ENCODE data around the gene CST7.

The CST7 gene

DNA sequence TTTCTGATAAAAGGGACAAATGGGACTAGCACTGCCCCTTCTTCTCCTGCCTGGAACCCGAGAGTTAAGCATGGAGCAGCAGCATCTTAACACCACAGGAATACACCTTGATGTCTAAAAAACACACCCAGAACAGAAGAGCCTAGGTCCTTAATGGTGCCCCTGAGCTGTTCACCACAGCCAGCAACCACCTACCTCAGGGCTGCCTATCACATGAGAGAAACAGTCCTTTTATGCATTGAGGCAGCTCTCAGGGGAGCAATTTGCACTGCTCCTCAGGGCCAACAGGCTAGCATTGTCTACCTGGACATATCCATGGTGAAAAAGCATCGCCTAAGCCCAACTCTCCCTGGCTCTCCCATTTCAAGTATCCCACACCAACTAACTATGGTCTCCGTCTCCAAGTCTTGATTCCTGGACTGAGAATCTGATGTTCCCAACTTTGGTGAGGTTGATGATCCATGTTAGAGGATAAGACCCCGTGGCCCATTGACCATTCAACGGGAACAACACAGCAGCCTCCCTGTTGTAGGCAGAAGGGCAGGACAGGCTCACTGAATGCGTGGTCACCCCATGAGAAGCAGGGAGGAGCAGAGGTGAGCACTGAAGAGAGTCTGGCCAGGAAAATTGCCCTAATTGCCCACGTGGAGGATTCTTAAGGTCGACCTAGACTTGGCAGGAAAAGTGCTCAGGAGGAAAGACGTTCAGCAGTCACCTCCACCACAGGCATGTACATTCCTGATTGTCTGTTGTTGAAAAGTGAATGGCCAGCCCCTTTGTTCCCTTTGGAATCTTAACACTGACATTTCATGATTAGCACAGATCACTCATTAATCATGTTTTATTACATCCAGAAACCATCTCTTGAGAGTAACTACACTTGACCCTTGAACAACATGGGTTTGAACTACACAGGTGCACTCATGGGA is 47.6 kb downstream of the CST7 start:
- H3K79me2 ChIP-seq (ENCODE audit: insufficient read depth, low read length): peaks cover 8% of the 10 kb centered on the region
- no peak for DNase-seq
- no peak overlapping the region for H3K4me2 ChIP-seq (ENCODE audit: insufficient read depth, low read length)
- H3K4me1 ChIP-seq (ENCODE audit: insufficient read depth, low read length): peaks cover 25% of the 10 kb centered on the region
- H3K36me3 ChIP-seq (ENCODE audit: insufficient read depth, low read length): no peaks in the 10 kb centered on the region; the same call in 1 of the 2 replicates
- H3K27ac ChIP-seq (ENCODE audit: low read length): no peak overlapping the region
- no peak overlapping the region for H3K9ac ChIP-seq (ENCODE audit: low read depth, low read length)
- H3K9me3 ChIP-seq (ENCODE audit: insufficient read depth, low read length, severe bottlenecking): no peaks in the 10 kb centered on the region
- H2AFZ ChIP-seq (ENCODE audit: low read depth, low read length): no peak overlapping the region
- TF ChIP-seq CTCF (IDR thresholded peaks at IDR 0.05; ENCODE audit: borderline replicate concordance, extremely low read depth, low read length, poor library complexity, severe bottlenecking): no peak
- H4K20me1 ChIP-seq (ENCODE audit: insufficient read depth, low read length): no peaks in the 10 kb centered on the region
- no peak for ATAC-seq (ENCODE audit: insufficient read depth, low read depth)
- no peak overlapping the region for H3K4me3 ChIP-seq (ENCODE audit: low read depth in 1 of 2, low read length in 2 of 2)
- H3K27me3 ChIP-seq (ENCODE audit: insufficient read depth, low read length, poor library complexity): no peaks in the 10 kb centered on the region

GRCh38 chr20:24998121-24998520 is 49.1 kb downstream of the CST7 start:
- ATAC-seq (ENCODE audit: insufficient read depth, low read depth): no peak
- no peaks in the 10 kb centered on the region for H4K20me1 ChIP-seq (ENCODE audit: insufficient read depth, low read length)
- H3K9ac ChIP-seq (ENCODE audit: low read depth, low read length): no peak overlapping the region
- no peaks in the 10 kb centered on the region for H3K27me3 ChIP-seq (ENCODE audit: insufficient read depth, low read length, poor library complexity)
- DNase-seq: no peak
- no peak overlapping the region for H3K4me2 ChIP-seq (ENCODE audit: insufficient read depth, low read length)
- H2AFZ ChIP-seq (ENCODE audit: low read depth, low read length): no peak overlapping the region
- peaks cover 18% of the 10 kb centered on the region for H3K4me1 ChIP-seq (ENCODE audit: insufficient read depth, low read length)
- H3K79me2 ChIP-seq (ENCODE audit: insufficient read depth, low read length): no peaks in the 10 kb centered on the region
- H3K4me3 ChIP-seq (ENCODE audit: low read depth in 1 of 2, low read length in 2 of 2): no peak overlapping the region
- no peak overlapping the region for H3K27ac ChIP-seq (ENCODE audit: low read length)
- H3K36me3 ChIP-seq (ENCODE audit: insufficient read depth, low read length): 0 out of 2 replicates have a peak, but pooled peaks cover 2% of the 10 kb centered on the region
- TF ChIP-seq CTCF (IDR thresholded peaks at IDR 0.05; ENCODE audit: borderline replicate concordance, extremely low read depth, low read length, poor library complexity, severe bottlenecking): no peak
- no peak for TF ChIP-seq EZH2 (IDR thresholded peaks at IDR 0.05; ENCODE audit: borderline replicate concordance, low read depth, low read length, severe bottlenecking)
- no peaks in the 10 kb centered on the region for H3K9me3 ChIP-seq (ENCODE audit: insufficient read depth, low read length, severe bottlenecking)

- Histone ChIP-seq H3K9ac (ENCODE audit: low read depth, low read length) (no peak overlapping the region), H3K4me3 (ENCODE audit: low read depth in 1 of 2, low read length in 2 of 2) (no peak overlapping the region), H3K4me2 (ENCODE audit: insufficient read depth, low read length) (no peak overlapping the region), H3K4me1 (ENCODE audit: insufficient read depth, low read length) (peaks cover 11% of the 10 kb centered on the region), H3K79me2 (ENCODE audit: insufficient read depth, low read length) (no peaks in the 10 kb centered on the region), H4K20me1 (ENCODE audit: insufficient read depth, low read length) (no peaks in the 10 kb centered on the region), H3K9me3 (ENCODE audit: insufficient read depth, low read length, severe bottlenecking) (no peaks in the 10 kb centered on the region), H3K27me3 (ENCODE audit: insufficient read depth, low read length, poor library complexity) (no peaks in the 10 kb centered on the region), H2AFZ (ENCODE audit: low read depth, low read length) (no peak overlapping the region), H3K27ac (ENCODE audit: low read length) (no peak overlapping the region), H3K36me3 (ENCODE audit: insufficient read depth, low read length) (0 out of 2 replicates have a peak, but pooled peaks cover 2% of the 10 kb centered on the region)
- DNase-seq (no peak), ATAC-seq (ENCODE audit: insufficient read depth, low read depth) (no peak)
- no peak for TF ChIP-seq EZH2 (IDR thresholded peaks at IDR 0.05; ENCODE audit: borderline replicate concordance, low read depth, low read length, severe bottlenecking)
- no peak for TF ChIP-seq CTCF (IDR thresholded peaks at IDR 0.05; ENCODE audit: borderline replicate concordance, extremely low read depth, low read length, poor library complexity, severe bottlenecking)
These were observed 49.8 kb downstream of the CST7 start for GRCh38 chr20:24998631-24999445.

Data from DND-41 (cell line).